HG03575 (cell line): ENCODE results near the gene KCNA10.
"Not testable (repeated sequence)": the region's sequence is repeated elsewhere in the genome, so short reads cannot be mapped to it uniquely, and the experiment has no call there.

Experiments used
- ATAC-seq: cut with Tn5 transposase; IDR thresholded peaks from one replicate; pipeline ENCODE4 v1.9.1; 2021; ENCODE audit not compliant: unreplicated experiment, insufficient number of reproducible peaks, low FRiP score; ENCODE audit errors: extremely low read depth

Gene KCNA10

DNA sequence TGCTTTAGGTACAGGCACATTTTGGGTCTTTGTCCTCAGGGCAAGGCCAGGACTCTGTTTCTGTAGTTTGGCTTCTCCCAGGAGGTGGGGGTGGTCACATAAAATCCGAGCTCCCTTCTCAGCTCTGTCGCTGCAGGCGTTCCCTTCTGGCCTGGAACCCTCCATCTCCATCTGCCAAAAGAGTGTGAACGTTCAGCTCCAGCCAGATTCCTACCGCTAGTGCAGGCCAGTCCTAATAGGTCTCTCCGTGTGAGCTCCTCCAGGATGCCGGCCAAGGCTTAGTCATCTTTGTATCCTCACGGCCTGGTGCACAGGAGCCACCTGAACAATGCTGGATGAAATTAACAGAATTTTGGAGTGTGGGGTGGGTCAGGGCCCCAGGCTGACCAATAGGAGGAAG is 19.9 kb upstream of the KCNA10 start:
- ATAC-seq: no peak

DNA sequence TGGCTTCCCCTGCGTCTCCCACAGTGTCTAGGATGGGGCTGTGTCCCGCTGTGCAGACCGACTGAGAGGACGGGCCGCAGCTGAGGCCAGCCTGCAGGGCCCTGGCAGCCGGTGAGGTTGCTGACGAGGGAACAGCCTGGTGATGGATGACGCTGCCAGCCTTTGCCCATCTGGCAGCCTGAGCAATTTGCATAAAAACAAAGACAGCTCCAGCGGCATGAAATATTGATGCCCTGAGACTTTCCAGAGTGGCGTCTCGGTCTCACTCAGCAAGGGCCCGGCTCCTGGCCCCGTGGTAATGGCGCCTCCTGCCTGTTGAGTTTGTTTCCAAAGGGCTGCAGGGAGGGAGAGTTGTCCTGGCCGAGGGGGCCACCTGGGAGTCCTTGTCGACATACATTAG is 19.1 kb upstream of the KCNA10 start:
- ATAC-seq: no peak

DNA sequence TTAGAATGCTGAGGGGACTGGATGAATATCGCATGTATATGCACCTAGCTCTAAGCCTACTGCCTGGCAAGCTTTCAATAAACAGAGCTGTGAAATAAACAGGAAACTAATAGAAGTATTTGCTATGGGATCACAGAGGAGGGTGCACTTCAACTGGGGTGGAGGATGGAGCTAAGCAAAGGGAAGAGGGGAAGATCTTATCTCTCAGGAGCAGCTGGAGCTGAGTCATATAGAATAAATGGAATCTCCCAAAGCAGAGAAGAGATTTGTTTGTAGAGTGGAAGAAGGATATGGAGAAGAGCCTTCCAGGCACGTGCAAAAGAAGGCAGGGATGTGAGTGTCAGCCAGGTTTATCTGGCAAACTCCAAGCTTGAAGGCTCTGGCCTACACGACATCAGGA is 17.0 kb upstream of the KCNA10 start:
- ATAC-seq: no peak

DNA sequence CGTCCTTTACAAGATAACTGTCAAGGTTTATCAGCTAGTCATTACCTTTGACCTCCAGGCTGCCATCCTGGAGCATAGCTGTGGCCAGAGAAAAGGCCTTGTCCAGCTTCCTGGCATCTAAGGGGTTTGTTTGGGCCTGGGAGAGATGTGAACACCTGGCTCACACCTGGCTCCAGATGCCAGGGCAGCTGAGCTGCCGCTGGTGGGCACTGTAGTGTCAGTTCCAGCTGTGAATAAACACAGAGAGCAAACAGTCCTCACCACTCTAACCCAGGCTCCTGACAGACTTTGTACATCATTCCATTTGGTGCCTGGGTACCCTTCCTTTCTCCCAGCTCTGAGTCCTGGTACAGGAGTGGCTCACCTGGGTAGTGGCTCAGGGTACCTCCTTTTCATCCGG is 14.3 kb upstream of the KCNA10 start:
- ATAC-seq: no peak

- ATAC-seq: no peak
Observed at GRCh38 chr1:110529011-110529410, 10.0 kb upstream of the KCNA10 start.

- no peak for ATAC-seq
Observed at GRCh38 chr1:110526201-110526780, 7.3 kb upstream of the KCNA10 start.

DNA sequence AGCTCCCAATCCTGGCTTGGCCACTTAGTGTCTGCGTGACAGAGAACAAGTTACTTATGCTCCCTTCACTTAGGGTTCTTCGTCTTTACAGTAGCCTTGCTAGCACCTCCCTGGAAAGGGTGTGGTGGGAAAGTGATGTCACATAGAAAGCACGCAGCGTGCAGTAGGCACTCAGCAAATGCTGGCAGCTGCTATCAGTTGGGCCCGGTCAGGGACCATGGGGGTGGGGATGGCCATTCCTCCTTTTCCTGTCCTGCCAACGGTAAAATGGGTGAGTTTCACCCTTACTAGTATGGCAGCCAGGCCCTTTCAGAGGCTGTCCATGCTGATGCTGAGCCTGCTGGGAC is 6.2 kb upstream of the KCNA10 start:
- no peak for ATAC-seq

GRCh38 chr1:110524311-110525248 is 5.6 kb upstream of the KCNA10 start:
- ATAC-seq: no peak

DNA sequence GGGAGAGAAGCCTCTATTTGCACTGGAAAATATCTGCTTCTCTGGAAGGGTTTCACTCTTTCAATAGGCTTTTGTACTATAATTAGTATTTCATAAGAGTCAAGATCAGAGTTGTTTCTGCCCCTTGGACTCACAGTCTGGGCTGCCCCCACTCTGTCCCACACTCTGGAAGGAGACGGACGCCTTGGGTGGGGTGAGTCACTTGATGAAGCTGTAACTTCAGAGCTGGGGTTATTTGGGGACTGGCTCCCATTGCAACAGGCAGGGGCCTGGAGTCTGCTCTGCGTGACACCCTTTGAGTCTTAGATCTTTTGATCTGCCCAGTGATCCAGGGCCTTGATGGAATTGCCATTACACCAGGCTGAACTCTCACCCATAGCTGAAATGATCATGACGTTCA is 4.0 kb upstream of the KCNA10 start:
- ATAC-seq: no peak

- no peak for ATAC-seq
Observed at GRCh38 chr1:110522560-110522959, 3.6 kb upstream of the KCNA10 start.

DNA sequence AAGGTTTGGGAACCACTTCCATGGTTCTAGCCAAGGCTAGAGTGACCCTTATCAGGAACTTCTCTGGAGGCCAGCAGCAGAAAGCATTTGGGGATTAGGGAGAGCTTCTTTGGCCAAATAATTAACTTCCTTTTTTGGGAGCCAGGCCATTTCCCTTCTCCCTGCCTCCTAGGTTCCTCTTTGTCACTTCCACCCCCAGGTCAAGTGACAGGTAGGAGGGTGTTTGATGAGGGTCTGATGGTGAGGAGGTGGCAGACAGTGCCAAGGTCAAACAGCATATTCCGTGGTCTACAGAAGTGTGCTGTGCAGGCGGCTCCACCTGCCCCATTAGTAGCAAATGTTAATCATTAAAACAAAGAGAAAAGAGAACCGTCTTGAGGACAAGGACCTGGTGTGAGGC is 1.9 kb upstream of the KCNA10 start:
- no peak for ATAC-seq

DNA sequence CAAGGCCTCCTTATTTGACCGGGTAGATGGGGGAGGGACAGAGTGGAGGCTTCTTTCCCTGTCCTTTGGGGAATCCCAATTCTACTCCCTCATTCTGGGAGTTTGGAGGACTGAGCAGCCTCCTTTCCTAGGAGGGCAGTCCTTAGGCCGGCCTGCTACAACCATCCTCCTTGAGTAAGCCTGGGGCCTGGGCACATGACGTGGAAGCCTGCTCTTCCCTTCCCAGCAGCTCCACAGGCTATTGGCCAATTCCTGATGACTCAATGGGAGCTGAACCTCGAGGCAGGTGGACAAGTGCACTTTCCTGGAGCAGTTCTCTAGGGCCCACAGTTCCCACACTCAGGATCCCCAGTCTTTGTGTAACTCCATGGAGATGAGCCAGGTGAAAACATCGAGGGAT is 3.1 kb downstream of the KCNA10 start:
- no peak for ATAC-seq

DNA sequence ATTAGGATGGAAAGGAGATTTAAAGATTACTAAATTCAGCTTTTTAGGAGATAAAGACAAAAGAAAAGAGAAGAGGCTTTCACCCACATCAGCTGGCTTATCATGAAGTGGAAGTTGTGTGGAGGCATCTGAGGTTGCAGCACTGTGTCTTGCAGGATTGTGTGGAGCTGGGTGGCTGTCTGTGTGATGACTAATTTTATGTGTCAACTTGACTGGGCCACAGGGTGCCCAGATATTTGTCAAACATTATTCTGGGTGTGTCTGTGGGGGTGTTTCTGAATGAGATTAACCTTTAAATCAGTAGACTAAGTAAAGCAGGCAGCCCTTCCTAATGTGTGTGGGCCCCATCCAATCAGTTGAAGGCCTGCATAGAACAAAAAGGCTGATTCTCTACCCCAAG is 3.9 kb downstream of the KCNA10 start:
- no peak for ATAC-seq

DNA sequence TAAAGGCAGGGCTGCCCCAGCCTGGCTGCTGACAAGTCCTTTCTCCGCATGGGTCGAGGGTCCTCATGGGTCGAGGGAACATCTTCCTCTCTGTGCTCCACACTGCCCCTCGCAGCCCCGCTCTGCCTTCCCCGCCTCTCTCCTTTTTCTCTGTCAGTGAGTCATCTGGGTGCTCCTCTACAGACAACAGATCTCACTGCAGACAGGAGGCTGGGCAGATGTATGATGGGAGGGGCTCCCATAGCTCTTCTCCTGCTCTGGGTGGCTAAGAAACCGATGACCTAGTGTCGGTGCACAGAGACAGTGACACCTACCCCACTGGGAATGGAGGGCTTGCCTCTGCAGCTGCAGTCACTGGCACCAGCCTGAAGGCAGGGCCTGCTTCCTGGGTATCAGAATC is 5.5 kb downstream of the KCNA10 start:
- ATAC-seq: no peak

GRCh38 chr1:110511436-110511835 is 7.5 kb downstream of the KCNA10 start:
- no peak for ATAC-seq

- ATAC-seq: not testable (repeated sequence)
Observed at GRCh38 chr1:110510921-110511320, 8.1 kb downstream of the KCNA10 start.

- ATAC-seq: no peak
Observed at GRCh38 chr1:110509655-110510054, 9.3 kb downstream of the KCNA10 start.

- no peak for ATAC-seq
Observed at GRCh38 chr1:110508028-110508940, 10.7 kb downstream of the KCNA10 start.

GRCh38 chr1:110506541-110506940 is 12.4 kb downstream of the KCNA10 start:
- no peak for ATAC-seq

DNA sequence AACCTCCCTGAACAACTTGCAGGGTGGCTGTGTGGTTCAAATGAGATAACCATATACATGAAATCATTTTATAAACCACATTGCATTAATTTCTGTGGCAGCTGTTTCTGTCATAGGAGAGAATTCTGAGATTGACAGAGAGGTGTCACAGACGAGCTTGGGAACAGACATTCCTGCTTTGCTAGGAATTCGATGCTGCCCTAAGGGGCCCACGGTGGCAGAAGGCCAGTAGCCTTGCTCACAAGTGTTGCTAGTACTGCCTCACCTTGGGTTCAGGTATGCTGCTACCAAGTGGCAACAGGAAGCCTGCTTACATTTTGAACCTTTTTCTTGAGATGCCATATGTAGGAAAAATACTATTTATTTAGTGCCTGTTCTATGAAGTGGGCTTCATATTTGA is 13.4 kb downstream of the KCNA10 start:
- ATAC-seq: no peak
